Activated CD4-positive, CD25-positive, alpha-beta regulatory T cell (primary cell): ENCODE results near the gene SYN1.
A peak's percentile ranks its signal among the peaks of the same experiment; 100 is the strongest.

ENCODE experiments used
- DNase-seq, 4 experiments: peaks; one replicate each; lab custom pipeline; 2025; lab: John Stamatoyannopoulos, UW

The SYN1 gene

DNA sequence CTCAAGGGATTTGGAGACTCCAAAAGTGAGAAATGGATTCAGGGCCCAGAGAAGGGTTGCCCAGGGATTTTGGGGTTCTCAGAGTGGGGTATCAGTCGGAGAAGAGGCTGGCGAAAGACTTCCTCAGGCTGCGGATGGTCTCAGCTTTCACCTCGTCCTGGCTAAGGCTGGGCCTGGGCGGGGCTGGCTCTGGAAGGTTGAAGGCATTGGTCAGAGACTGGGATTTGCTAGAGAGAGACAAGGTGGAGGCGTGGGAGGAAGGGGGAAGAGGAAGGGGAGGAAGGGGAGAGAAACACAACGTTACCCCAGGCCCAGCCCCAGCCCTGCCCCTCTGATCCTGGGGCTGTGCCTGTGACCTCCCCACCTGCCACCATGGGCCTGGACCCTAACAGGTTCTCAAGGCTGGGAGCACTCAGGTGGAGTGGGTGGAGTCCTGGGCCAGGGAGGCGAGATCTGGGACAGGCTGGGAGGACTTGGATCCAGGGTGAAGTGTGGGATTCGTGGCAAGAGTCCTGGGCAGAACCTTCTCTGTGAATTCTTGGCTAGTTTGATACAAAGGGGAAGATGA is 46.8 kb downstream of the SYN1 start:
- DNase-seq = no peak

- no peak for DNase-seq
These were observed 47.8 kb downstream of the SYN1 start for GRCh38 chrX:47571896-47572295.

- DNase-seq = no peak
These were observed 48.4 kb downstream of the SYN1 start for GRCh38 chrX:47571215-47571614.

- no peak for DNase-seq
These were observed 48.9 kb downstream of the SYN1 start for GRCh38 chrX:47570794-47571193.

DNA sequence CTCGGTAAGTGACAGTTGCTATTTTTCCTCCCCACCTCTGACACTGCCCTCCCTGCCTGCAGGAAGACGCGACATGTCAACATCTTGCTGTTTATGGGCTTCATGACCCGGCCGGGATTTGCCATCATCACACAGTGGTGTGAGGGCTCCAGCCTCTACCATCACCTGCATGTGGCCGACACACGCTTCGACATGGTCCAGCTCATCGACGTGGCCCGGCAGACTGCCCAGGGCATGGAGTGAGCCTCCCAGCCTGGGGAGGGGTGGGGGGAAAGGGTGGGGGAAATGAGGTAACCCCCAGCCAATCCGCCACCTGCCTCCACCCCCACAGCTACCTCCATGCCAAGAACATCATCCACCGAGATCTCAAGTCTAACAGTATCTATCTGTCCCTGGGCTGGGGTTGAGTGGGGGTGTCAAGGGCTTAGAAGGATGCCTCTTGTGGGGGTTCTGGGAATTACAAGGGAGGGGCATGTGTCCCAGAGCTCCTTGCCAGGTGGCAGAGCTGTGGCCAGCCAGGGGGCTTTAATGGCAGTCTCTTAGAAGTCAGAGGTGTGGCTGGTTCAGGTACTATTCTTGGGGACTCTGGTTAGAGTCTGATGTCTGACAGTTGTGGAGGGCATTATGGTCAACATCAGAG is 50.9 kb downstream of the SYN1 start:
- DNase-seq = no peak

- no peak for DNase-seq
These were observed 52.8 kb downstream of the SYN1 start for GRCh38 chrX:47566841-47567240.

- no peak for DNase-seq
These were observed 55.1 kb downstream of the SYN1 start for GRCh38 chrX:47564438-47565085.

DNA sequence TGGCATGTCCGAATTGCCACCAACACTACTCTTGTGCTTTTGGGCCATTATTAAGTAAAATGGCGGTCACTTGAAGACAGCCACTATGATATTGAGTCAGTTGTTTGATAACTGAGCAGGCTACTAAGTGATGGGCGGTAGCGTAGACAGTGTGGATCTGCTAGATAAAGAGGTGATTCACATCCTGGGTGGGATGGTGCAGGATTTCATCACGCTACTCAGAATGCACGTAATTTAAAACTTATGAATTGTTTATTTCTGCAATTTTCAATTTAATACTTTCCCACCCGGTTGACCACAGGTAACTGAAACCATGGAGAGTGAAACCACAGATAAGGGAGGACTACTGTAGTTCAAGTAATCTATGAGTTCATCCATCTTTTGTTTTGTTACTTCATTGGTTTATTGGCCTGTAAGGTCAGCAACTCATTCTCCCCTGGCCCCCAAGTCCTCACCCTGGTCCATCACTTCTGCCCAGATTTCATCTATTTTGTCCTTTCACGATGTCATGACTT is 55.8 kb downstream of the SYN1 start:
- no peak for DNase-seq

DNA sequence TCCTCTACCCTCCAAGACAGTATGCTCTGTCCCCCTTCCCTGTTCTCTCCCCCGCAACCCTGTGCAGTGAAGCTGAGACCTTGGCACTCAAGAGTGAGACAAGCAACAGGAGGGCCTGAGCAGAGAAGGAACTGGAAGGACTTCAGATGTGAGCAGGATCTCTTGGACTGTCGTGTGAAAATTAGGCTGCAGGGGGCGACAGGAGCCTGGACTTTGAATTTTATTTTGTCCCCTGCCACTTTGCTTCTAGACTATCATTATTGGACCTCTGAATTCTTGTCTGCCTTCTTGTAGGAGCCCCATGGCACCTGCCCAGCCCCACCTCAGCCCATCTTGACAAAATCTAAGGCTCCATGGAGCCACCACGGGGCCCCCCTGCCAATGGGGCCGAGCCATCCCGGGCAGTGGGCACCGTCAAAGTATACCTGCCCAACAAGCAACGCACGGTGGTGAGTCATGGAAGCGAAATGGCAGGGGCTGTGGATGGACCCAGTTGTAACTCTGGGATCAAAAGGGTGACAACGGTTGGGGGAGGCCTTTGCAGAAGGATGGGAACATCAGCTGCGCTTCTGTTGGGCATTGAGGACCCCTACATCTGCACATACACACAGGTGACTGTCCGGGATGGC is 56.9 kb downstream of the SYN1 start:
- no peak for DNase-seq

- no peak for DNase-seq
These were observed 58.0 kb downstream of the SYN1 start for GRCh38 chrX:47561659-47562151.

DNA sequence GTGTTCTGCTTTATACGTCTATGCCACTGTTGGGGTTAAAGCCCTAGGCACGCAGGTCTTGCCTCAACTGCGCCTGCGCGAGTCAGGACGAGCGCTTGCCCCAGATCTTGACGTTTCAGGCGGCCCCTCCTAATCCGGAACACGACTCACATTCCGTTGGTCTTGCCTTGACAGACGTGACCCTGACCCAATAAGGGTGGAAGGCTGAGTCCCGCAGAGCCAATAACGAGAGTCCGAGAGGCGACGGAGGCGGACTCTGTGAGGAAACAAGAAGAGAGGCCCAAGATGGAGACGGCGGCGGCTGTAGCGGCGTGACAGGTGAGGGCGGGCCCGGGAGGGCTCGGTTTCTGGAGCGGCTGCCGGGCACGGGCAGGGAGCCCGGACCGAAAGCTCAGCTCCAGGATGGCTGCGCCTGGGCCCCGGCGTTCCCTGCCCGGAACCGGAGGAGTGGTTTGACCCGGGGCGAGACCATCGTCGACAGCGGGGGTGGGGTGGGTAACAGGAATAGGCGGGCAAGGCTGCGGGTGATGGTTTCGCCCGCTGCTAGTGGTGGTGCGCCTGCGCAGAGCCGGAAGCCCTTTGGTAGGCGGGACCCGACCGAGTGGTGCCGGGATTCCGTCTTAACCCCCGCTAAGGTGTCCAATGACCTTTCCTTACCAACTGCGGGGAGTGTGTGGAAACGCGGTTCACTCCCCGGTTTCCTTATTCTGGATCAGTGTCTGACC is 58.6 kb downstream of the SYN1 start, which contains the start of gene ARAF:
Gene ARAF (plus strand): TSS at position 272 of the 725 bp plus-strand sequence. CDS start 1,763 bp downstream, outside the sequence.
- peak; percentile 71 to 87 (median 84) for DNase-seq

DNA sequence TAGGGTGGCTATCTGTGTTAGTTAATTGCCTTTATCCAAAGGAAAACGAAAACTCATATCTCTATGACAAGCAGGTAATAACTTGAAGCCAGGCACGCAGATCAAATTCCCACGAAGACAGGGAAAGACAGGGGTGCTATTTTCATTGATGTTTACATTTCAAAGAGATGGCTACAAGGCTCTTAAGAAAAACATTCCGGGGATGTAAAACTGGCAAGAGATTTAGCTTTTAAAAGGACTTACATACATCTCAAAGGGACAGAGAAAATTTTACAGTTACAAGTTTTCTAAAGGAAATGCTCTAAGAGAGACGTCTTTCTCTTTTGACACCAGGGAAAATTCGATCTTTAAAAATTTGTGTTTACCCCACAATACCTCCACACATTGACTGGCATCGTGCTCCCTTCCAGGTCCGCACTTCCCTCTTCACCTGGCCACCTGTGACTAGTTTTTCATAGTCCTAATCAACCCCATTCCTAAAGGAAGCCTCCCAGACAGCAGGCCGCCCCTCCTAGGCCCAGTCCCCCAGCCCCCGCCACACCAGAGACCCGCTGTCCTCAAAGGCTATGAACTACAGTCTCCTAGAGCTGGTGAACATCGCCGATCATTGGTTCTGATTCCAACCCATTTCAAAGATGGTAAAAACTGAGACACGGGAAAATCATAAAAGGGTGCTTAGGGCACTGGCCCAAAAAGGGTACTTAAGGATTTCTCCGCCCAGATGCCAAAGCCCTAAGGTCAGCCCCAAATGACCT is 59.3 kb downstream of the SYN1 start:
- DNase-seq = no peak

- no peak for DNase-seq
These were observed 61.2 kb downstream of the SYN1 start for GRCh38 chrX:47558436-47558835.

- DNase-seq = peak; percentile 38 to 61 (median 58)
These were observed 63.5 kb downstream of the SYN1 start for GRCh38 chrX:47556045-47556623.

GRCh38 chrX:47543496-47543895 is 76.2 kb downstream of the SYN1 start:
- DNase-seq = no peak

DNA sequence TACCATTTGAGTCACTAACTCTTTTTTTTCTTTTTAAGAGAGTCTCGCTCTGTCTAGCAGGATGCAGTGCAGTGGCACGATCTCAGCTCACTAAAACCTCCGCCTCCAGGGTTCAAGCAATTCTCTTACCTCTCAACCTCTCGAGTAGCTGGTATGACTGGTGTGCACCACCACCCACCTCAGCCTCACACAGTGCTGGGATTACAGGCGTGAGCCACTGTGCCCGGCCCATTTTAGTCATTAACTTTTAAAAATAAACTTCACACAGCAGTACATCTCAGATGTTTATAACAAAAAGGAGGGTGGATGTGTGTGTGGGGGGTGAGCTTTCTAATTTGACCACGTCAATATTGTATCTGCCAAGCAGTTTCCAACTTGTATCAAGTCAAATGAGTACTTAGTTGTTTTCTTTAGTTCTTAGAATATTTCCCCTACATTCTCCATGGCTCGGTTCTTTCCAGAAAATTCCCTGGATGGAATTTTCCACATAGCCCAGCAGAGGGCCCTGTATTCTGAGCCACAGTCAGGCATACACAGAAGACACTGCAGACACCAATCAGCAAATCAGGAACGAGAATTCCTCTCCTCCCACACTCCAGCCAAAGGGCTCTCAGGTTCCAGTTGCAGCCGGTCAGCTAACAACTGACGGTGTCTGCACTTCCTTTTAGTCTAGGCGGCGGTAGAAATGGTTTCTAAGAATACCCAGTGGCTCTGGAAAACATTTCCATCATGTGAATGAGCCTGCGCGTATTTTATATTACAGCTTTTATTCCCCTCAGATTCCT is 78.7 kb downstream of the SYN1 start:
- no peak for DNase-seq

GRCh38 chrX:47539860-47540259 is 79.8 kb downstream of the SYN1 start:
- DNase-seq = no peak

GRCh38 chrX:47530049-47530448 is 89.6 kb downstream of the SYN1 start:
- DNase-seq = no peak

GRCh38 chrX:47529548-47529947 is 90.1 kb downstream of the SYN1 start:
- no peak for DNase-seq

- no peak for DNase-seq
These were observed 95.9 kb downstream of the SYN1 start for GRCh38 chrX:47523713-47524166.
